Measurements from ENCODE around the gene SOBP.

The SOBP gene

GRCh38 chr6:107616775-107617174 is 126.9 kb downstream of the SOBP start:
- CTCF ChIA-PET: interaction anchor here (0.9 kb wide), 1 partner anchor 9 kb away, joined by 3 read pairs; no protein-coding TSS in a partner anchor
- Histone ChIP-seq H3K4me3 (ENCODE audit: low read depth, low read length) (no peak overlapping the region), H3K4me1 (ENCODE audit: control insufficient read depth, insufficient read depth, low read length) (no peaks in the 10 kb centered on the region), H3K27ac (ENCODE audit: extremely low read depth, low read depth, low read length) (no peak overlapping the region), H3K36me3 (ENCODE audit: control insufficient read depth in 2 of 2, insufficient read depth in 1 of 2, low read length in 2 of 2) (no peaks in the 10 kb centered on the region), H3K9me3 (ENCODE audit: control insufficient read depth, insufficient read depth, low read depth, low read length) (no peaks in the 10 kb centered on the region)
- POLR2A ChIA-PET: no interaction called here
- TF ChIP-seq PRDM10 (tag by site-specific recombination; IDR thresholded peaks at IDR 0.05): peak; percentile 61
- peak; percentile 41; the same call in 1 of the 2 replicates for TF ChIP-seq ZIC2 (tag by site-specific recombination; IDR thresholded peaks at IDR 0.05)
- no peak for TF ChIP-seq ZNF23 (tag by site-specific recombination; IDR thresholded peaks at IDR 0.05; ENCODE audit: borderline replicate concordance)

GRCh38 chr6:107617341-107617932 is 127.5 kb downstream of the SOBP start:
- no peak overlapping the region for H3K4me3 ChIP-seq (ENCODE audit: low read depth, low read length)
- no peaks in the 10 kb centered on the region for H3K4me1 ChIP-seq (ENCODE audit: control insufficient read depth, insufficient read depth, low read length)
- TF ChIP-seq ZNF248 (tag by site-specific recombination; IDR thresholded peaks at IDR 0.05): no peak
- TF ChIP-seq ZNF624 (tag by site-specific recombination; IDR thresholded peaks at IDR 0.05): no peak
- no peak for TF ChIP-seq ZNF16 (tag by site-specific recombination; IDR thresholded peaks at IDR 0.05; ENCODE audit: low read depth)
- no peak for TF ChIP-seq ZNF768 (tag by site-specific recombination; IDR thresholded peaks at IDR 0.05)
- TF ChIP-seq ZXDB (tag by site-specific recombination; IDR thresholded peaks at IDR 0.05): no peak
- no peak for TF ChIP-seq ZNF658 (tag by site-specific recombination; IDR thresholded peaks at IDR 0.05)
- TF ChIP-seq SCRT1 (tag by site-specific recombination; IDR thresholded peaks at IDR 0.05; ENCODE audit: borderline replicate concordance): no peak
- no peak for TF ChIP-seq ZNF266 (tag by site-specific recombination; IDR thresholded peaks at IDR 0.05; ENCODE audit: low read depth)
- no peak for TF ChIP-seq ZNF221 (tag by site-specific recombination; IDR thresholded peaks at IDR 0.05; ENCODE audit: borderline replicate concordance)
- no peak for TF ChIP-seq FEZF1 (tag by site-specific recombination; IDR thresholded peaks at IDR 0.05)
- no peak for TF ChIP-seq BCL11A (tag by site-specific recombination; IDR thresholded peaks at IDR 0.05; ENCODE audit: low read depth)
- no peaks in the 10 kb centered on the region for H3K9me3 ChIP-seq (ENCODE audit: control insufficient read depth, insufficient read depth, low read depth, low read length)
- ChIA-PET CTCF (interaction anchor here (1.0 kb wide), 1 partner anchor 9 kb away, joined by 5 read pairs; no protein-coding TSS in a partner anchor), POLR2A (interaction anchor here (1.0 kb wide), 1 partner anchor 12 kb away, joined by 4 read pairs; no protein-coding TSS in a partner anchor)
- no peak overlapping the region for H3K27ac ChIP-seq (ENCODE audit: extremely low read depth, low read depth, low read length)
- peaks cover 0 to 3% of the 10 kb centered on the region in 2 experiments; a peak in 1 of 3 replicates for H3K36me3 ChIP-seq (ENCODE audit: control insufficient read depth in 2 of 2, insufficient read depth in 1 of 2, low read length in 2 of 2)

GRCh38 chr6:107618672-107619071 is 128.8 kb downstream of the SOBP start:
- ChIA-PET CTCF (interaction anchor here (1.0 to 2.0 kb wide), 4 partner anchors 10 to 229 kb away, joined by 3 to 8 read pairs (median 4); no protein-coding TSS in a partner anchor), POLR2A (no interaction called here)
- Histone ChIP-seq H3K27ac (ENCODE audit: extremely low read depth, low read depth, low read length) (no peak overlapping the region), H3K4me1 (ENCODE audit: control insufficient read depth, insufficient read depth, low read length) (no peaks in the 10 kb centered on the region), H3K9me3 (ENCODE audit: control insufficient read depth, insufficient read depth, low read depth, low read length) (no peaks in the 10 kb centered on the region), H3K4me3 (ENCODE audit: low read depth, low read length) (no peak overlapping the region), H3K36me3 (ENCODE audit: control insufficient read depth in 2 of 2, insufficient read depth in 1 of 2, low read length in 2 of 2) (peaks cover 0 to 3% of the 10 kb centered on the region in 2 experiments; a peak in 1 of 3 replicates)
- TF ChIP-seq GLIS1 (tag by site-specific recombination; IDR thresholded peaks at IDR 0.05): no peak
- no peak for TF ChIP-seq ZNF658 (tag by site-specific recombination; IDR thresholded peaks at IDR 0.05)

Data from HEK293 (cell line).